GM12878 (cell line): ENCODE data around the gene MDFIC. TPM values are rescaled to one million over a fixed set of nuclear protein-coding genes. Genes with fewer than 3 reads are reported as not detected.

Experiments used
- BCL11A ChIP-seq: IDR thresholded peaks from 2 replicates; pipeline ENCODE4 v1.6.1; 2011; ENCODE audit warnings: low read depth, low read length
- CBX5 ChIP-seq: sonication (generic); IDR thresholded peaks from 2 replicates; pipeline ENCODE4 v1.6.1; 2016; ENCODE audit warnings: low read depth, moderate library complexity, mild to moderate bottlenecking, inconsistent platforms
- CHD4 ChIP-seq: fragments of 200-600 bp; sonication (generic); IDR thresholded peaks from 2 replicates; pipeline ENCODE4 v1.6.1; 2016; ENCODE audit warnings: mild to moderate bottlenecking
- FOS ChIP-seq: IDR thresholded peaks from 3 replicates; pipeline ENCODE4 v1.6.1; 2011; ENCODE audit warnings: borderline replicate concordance; ENCODE audit not compliant: insufficient read length; ENCODE audit errors: extremely low read depth
- GABPA ChIP-seq: IDR thresholded peaks from 2 replicates; pipeline ENCODE4 v1.6.1; 2014; ENCODE audit warnings: antibody characterized with exemption, low read depth, mild to moderate bottlenecking, inconsistent platforms
- IRF4 ChIP-seq: IDR thresholded peaks from 2 replicates; pipeline ENCODE4 v1.6.1; 2011; ENCODE audit warnings: low read depth, low read length
- MXI1 ChIP-seq: fragments of 150-350 bp; IDR thresholded peaks from 2 replicates; pipeline ENCODE4 v1.6.1; 2011; ENCODE audit warnings: low read depth, mild to moderate bottlenecking, inconsistent platforms, low read length, improper control_type of control experiment
- NR2C2 ChIP-seq: IDR thresholded peaks from 2 replicates; pipeline ENCODE4 v1.6.1; 2011; ENCODE audit warnings: borderline replicate concordance, low read depth; ENCODE audit not compliant: control insufficient read depth, insufficient read length
- POLR2A ChIP-seq: IDR thresholded peaks from 2 replicates; pipeline ENCODE4 v1.6.1; 2011; ENCODE audit warnings: low read depth, mild to moderate bottlenecking, low read length
- POLR2AphosphoS5 ChIP-seq: IDR thresholded peaks from 2 replicates; pipeline ENCODE4 v1.6.1; 2011; ENCODE audit warnings: mild to moderate bottlenecking, low read length, inconsistent platforms
- RBBP5 ChIP-seq: fragments of 200-600 bp; sonication (generic); conservative IDR thresholded peaks from 2 replicates; pipeline ENCODE4 v1.6.1; 2016
- SP1 ChIP-seq: IDR thresholded peaks from one replicate; pipeline ENCODE4 v1.6.1; 2011; ENCODE audit warnings: low read depth, low read length
- SUZ12 ChIP-seq: fragments of 200-600 bp; sonication (generic); IDR thresholded peaks from one replicate; pipeline ENCODE4 v1.6.1; 2018; ENCODE audit warnings: antibody characterized with exemption, mild to moderate bottlenecking; ENCODE audit not compliant: unreplicated experiment
- TCF12 ChIP-seq: IDR thresholded peaks from 2 replicates; pipeline ENCODE4 v1.6.1; 2011; ENCODE audit warnings: low read depth, mild to moderate bottlenecking, low read length
- ZNF384 ChIP-seq: IDR thresholded peaks from 2 replicates; pipeline ENCODE4 v1.6.1; 2012; ENCODE audit warnings: low read depth, mild to moderate bottlenecking, low read length, improper control_type of control experiment, borderline replicate concordance
- ZZZ3 ChIP-seq: IDR thresholded peaks from 2 replicates; pipeline ENCODE4 v1.6.1; 2011; ENCODE audit warnings: low read depth; ENCODE audit not compliant: control insufficient read depth, insufficient read length
- polyA plus RNA-seq, 11 experiments: library from polyadenylated mRNA; depleted of rRNA in 4 of 11; unstranded in 6 of 11; stranded (reverse) in 5 of 11; fragments of >200 nt; fragmentation: Nextera tagmentation in 4 of 11; fragmentation: Illumina TruSeq in 1 of 11; extraction: Ambion mirVana in 4 of 11; extraction: Trizol in 1 of 11; gene quantifications; 1 replicate in 1 of 11; 2 replicates in 10 of 11; pipeline versions ENCODE4 v1.2.1 to v1.2.3, GENCODE V29; 2011 to 2016; ENCODE audit warnings: inconsistent platforms in 2 of 11, missing spikeins in 2 of 11, low read depth in 1 of 11
- total RNA-seq, 4 experiments: library from RNA; depleted of rRNA in 3 of 4; stranded (reverse); fragments of >200 nt in 3 of 4; fragmentation: Illumina TruSeq in 1 of 4; extraction: Trizol in 1 of 4; gene quantifications; 2 replicates each; pipeline versions ENCODE4 v1.2.1 to v1.2.3, GENCODE V29; 2013 to 2021
- TF ChIP-seq, protein P1 (sequence below): IDR thresholded peaks from 2 replicates; pipeline ENCODE4 v1.6.1; 2012; ENCODE audit warnings: mild to moderate bottlenecking, low read depth, low read length
- TF ChIP-seq, protein P2 (sequence below): fragments of 450-650 bp; IDR thresholded peaks from 2 replicates; pipeline ENCODE4 v1.6.1; 2016; ENCODE audit warnings: mild to moderate bottlenecking
- TF ChIP-seq, protein P3 (sequence below): IDR thresholded peaks from 2 replicates; pipeline ENCODE4 v1.6.1; 2011; ENCODE audit warnings: mild to moderate bottlenecking, low read depth, low read length, moderate library complexity; ENCODE audit not compliant: insufficient replicate concordance
- TF ChIP-seq, protein P4 (sequence below): IDR thresholded peaks from 2 replicates; pipeline ENCODE4 v1.6.1; 2012; ENCODE audit warnings: low read depth, low read length, improper control_type of control experiment
- TF ChIP-seq, protein P5 (sequence below): fragments of 450-650 bp; formaldehyde crosslinking; IDR thresholded peaks from 2 replicates; pipeline ENCODE4 v1.4.0; 2022; ENCODE audit warnings: mild to moderate bottlenecking, moderate library complexity

MDFIC gene
- total and polyA plus RNA-seq, 10 of the 15 experiments (the other 5 are each of a cell fraction or from before 2014, with no cell fraction given) = 7.3 to 58.4 (median 40.0) TPM

DNA sequence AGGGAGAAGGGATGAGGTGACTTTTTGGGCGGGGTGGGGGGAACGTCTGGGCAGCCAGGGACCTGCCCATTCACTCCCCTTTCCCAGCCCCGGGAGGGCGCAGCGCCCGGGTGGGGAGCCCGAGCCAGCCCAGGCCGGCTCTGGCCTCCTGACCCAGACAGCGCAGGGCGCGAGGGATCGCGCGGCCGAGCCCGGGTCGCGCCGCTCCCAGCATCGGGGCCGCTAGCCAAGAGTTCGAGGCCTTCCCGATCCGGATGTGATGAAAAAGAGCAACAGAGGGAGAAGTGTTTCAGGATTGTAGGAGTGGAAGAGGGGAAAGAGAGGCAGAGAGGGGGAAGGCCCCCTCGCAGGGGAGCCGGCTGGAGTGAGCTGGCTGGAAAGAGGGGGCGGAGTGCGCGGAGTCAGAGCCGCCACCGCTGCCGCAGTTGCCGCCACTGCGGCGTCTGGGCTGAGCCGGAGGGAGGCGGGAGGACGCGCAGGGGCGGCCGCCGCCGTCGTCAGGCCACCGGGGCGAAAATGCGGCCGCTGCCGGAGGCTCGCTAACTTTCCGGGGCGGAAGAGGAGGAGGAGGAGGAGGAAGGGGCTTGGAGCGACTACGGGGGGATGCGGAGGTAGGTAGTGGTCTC lies at the start of gene MDFIC (continued):
- TF ChIP-seq, protein P1, sequence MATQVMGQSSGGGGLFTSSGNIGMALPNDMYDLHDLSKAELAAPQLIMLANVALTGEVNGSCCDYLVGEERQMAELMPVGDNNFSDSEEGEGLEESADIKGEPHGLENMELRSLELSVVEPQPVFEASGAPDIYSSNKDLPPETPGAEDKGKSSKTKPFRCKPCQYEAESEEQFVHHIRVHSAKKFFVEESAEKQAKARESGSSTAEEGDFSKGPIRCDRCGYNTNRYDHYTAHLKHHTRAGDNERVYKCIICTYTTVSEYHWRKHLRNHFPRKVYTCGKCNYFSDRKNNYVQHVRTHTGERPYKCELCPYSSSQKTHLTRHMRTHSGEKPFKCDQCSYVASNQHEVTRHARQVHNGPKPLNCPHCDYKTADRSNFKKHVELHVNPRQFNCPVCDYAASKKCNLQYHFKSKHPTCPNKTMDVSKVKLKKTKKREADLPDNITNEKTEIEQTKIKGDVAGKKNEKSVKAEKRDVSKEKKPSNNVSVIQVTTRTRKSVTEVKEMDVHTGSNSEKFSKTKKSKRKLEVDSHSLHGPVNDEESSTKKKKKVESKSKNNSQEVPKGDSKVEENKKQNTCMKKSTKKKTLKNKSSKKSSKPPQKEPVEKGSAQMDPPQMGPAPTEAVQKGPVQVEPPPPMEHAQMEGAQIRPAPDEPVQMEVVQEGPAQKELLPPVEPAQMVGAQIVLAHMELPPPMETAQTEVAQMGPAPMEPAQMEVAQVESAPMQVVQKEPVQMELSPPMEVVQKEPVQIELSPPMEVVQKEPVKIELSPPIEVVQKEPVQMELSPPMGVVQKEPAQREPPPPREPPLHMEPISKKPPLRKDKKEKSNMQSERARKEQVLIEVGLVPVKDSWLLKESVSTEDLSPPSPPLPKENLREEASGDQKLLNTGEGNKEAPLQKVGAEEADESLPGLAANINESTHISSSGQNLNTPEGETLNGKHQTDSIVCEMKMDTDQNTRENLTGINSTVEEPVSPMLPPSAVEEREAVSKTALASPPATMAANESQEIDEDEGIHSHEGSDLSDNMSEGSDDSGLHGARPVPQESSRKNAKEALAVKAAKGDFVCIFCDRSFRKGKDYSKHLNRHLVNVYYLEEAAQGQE = no peak
- TF ChIP-seq SP1 (no peak), POLR2A (peak; percentile 90), NR2C2 (no peak), POLR2AphosphoS5 (peak; percentile 75), CHD4 (no peak), IRF4 (0 out of 2 replicates have a peak, but pooled peaks have one; percentile 13), BCL11A (no peak), FOS (no peak), ZZZ3 (no peak), MXI1 (no peak), TCF12 (0 out of 2 replicates have a peak, but pooled peaks have one; percentile 7), CBX5 (peak; percentile 91), SUZ12 (no peak), ZNF384 (no peak), RBBP5 (no peak), GABPA (no peak)
- TF ChIP-seq, protein P2, sequence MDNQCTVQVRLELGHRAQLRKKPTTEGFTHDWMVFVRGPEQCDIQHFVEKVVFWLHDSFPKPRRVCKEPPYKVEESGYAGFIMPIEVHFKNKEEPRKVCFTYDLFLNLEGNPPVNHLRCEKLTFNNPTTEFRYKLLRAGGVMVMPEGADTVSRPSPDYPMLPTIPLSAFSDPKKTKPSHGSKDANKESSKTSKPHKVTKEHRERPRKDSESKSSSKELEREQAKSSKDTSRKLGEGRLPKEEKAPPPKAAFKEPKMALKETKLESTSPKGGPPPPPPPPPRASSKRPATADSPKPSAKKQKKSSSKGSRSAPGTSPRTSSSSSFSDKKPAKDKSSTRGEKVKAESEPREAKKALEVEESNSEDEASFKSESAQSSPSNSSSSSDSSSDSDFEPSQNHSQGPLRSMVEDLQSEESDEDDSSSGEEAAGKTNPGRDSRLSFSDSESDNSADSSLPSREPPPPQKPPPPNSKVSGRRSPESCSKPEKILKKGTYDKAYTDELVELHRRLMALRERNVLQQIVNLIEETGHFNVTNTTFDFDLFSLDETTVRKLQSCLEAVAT = peak; percentile 42
- TF ChIP-seq, protein P3, sequence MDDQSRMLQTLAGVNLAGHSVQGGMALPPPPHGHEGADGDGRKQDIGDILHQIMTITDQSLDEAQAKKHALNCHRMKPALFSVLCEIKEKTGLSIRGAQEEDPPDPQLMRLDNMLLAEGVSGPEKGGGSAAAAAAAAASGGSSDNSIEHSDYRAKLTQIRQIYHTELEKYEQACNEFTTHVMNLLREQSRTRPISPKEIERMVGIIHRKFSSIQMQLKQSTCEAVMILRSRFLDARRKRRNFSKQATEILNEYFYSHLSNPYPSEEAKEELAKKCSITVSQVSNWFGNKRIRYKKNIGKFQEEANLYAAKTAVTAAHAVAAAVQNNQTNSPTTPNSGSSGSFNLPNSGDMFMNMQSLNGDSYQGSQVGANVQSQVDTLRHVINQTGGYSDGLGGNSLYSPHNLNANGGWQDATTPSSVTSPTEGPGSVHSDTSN = no peak
- TF ChIP-seq, protein P4, sequence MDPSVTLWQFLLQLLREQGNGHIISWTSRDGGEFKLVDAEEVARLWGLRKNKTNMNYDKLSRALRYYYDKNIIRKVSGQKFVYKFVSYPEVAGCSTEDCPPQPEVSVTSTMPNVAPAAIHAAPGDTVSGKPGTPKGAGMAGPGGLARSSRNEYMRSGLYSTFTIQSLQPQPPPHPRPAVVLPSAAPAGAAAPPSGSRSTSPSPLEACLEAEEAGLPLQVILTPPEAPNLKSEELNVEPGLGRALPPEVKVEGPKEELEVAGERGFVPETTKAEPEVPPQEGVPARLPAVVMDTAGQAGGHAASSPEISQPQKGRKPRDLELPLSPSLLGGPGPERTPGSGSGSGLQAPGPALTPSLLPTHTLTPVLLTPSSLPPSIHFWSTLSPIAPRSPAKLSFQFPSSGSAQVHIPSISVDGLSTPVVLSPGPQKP = no peak
- TF ChIP-seq, protein P5, sequence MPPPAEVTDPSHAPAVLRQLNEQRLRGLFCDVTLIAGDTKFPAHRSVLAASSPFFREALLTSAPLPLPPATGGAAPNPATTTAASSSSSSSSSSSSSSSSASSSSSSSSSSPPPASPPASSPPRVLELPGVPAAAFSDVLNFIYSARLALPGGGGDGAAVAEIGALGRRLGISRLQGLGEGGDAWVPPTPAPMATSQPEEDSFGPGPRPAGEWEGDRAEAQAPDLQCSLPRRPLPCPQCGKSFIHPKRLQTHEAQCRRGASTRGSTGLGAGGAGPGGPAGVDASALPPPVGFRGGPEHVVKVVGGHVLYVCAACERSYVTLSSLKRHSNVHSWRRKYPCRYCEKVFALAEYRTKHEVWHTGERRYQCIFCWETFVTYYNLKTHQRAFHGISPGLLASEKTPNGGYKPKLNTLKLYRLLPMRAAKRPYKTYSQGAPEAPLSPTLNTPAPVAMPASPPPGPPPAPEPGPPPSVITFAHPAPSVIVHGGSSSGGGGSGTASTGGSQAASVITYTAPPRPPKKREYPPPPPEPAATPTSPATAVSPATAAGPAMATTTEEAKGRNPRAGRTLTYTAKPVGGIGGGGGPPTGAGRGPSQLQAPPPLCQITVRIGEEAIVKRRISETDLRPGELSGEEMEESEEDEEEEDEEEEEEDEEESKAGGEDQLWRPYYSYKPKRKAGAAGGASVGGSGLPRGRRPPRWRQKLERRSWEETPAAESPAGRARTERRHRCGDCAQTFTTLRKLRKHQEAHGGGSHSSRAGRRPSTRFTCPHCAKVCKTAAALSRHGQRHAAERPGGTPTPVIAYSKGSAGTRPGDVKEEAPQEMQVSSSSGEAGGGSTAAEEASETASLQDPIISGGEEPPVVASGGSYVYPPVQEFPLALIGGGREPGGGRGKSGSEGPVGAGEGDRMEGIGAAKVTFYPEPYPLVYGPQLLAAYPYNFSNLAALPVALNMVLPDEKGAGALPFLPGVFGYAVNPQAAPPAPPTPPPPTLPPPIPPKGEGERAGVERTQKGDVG (CRISPR knock-in tag) = no peak
